H7 (cell line): ENCODE results near the gene ELF2. TPM values are rescaled to one million over a fixed set of nuclear protein-coding genes. Genes with fewer than 3 reads are reported as not detected.
A peak's percentile ranks its signal among the peaks of the same experiment; 100 is the strongest.
"Not testable (repeated sequence)": the region's sequence is repeated elsewhere in the genome, so short reads cannot be mapped to it uniquely, and the experiment has no call there.

Experiments used
- DNase-seq: peaks from one replicate; pipeline ENCODE4 v3.0.0; 2012
- H3K27me3 ChIP-seq: 2 replicates; pipeline ENCODE4 v1.6.0; 2011; ENCODE audit warnings: mild to moderate bottlenecking, low read length; ENCODE audit not compliant: control insufficient read depth, insufficient read depth
- H3K36me3 ChIP-seq: replicated peaks from 2 replicates; pipeline ENCODE4 v1.5.1; 2011; ENCODE audit warnings: low read length; ENCODE audit not compliant: control insufficient read depth, insufficient read depth
- H3K4me3 ChIP-seq: 2 replicates; pipeline ENCODE4 v1.5.1; 2011; ENCODE audit warnings: low read depth, mild to moderate bottlenecking, control low read depth, low read length, moderate library complexity; ENCODE audit not compliant: insufficient read depth
- total RNA-seq: library from RNA; depleted of rRNA; stranded (reverse); fragments of >200 nt; shearing (Covaris generic); gene quantifications from 2 replicates; pipeline ENCODE4 v1.2.3, GENCODE V29; 2014

ELF2 gene
- total RNA-seq, 1 experiment from 2014 or later: 29.9 TPM

- Histone ChIP-seq H3K4me3 (no peak overlapping the region), H3K27me3 (no peaks in the 10 kb centered on the region), H3K36me3 (peaks cover 9% of the 10 kb centered on the region)
- DNase-seq: no peak
These were observed 129.0 kb downstream of the ELF2 start for GRCh38 chr4:139048026-139048425.

GRCh38 chr4:139044291-139044690 lies 132.7 kb downstream of the ELF2 start:
- Histone ChIP-seq H3K27me3 (no peaks in the 10 kb centered on the region), H3K36me3 (peaks cover 11% of the 10 kb centered on the region), H3K4me3 (no peak overlapping the region)
- no peak for DNase-seq

GRCh38 chr4:139042981-139043460 lies 134.0 kb downstream of the ELF2 start:
- Histone ChIP-seq H3K4me3 (no peak overlapping the region), H3K36me3 (peaks cover 11% of the 10 kb centered on the region), H3K27me3 (no peaks in the 10 kb centered on the region)
- no peak for DNase-seq

- peaks cover 5% of the 10 kb centered on the region for H3K36me3 ChIP-seq
- no peaks in the 10 kb centered on the region for H3K27me3 ChIP-seq
- DNase-seq: no peak
- no peak overlapping the region for H3K4me3 ChIP-seq
These were observed 138.1 kb downstream of the ELF2 start for GRCh38 chr4:139038874-139039443.

- no peaks in the 10 kb centered on the region; the same call in none of the 2 replicates for H3K36me3 ChIP-seq
- no peaks in the 10 kb centered on the region for H3K27me3 ChIP-seq
- H3K4me3 ChIP-seq: no peak overlapping the region
- DNase-seq: no peak
These were observed 140.1 kb downstream of the ELF2 start for GRCh38 chr4:139036885-139037284.

- H3K27me3 ChIP-seq: no peaks in the 10 kb centered on the region
- no peaks in the 10 kb centered on the region; the same call in none of the 2 replicates for H3K36me3 ChIP-seq
- H3K4me3 ChIP-seq: no peak overlapping the region
- no peak for DNase-seq
These were observed 141.4 kb downstream of the ELF2 start for GRCh38 chr4:139035650-139036049.

GRCh38 chr4:139030614-139031235 lies 146.3 kb downstream of the ELF2 start:
- no peaks in the 10 kb centered on the region for H3K27me3 ChIP-seq
- H3K4me3 ChIP-seq: no peak overlapping the region
- DNase-seq: peak; percentile 80
- H3K36me3 ChIP-seq: no peaks in the 10 kb centered on the region; the same call in none of the 2 replicates

- DNase-seq, H3K36me3 ChIP-seq, H3K4me3 ChIP-seq, H3K27me3 ChIP-seq: not testable (repeated sequence)
These were observed 147.1 kb downstream of the ELF2 start for GRCh38 chr4:139029866-139030363.

GRCh38 chr4:139028191-139028661 lies 148.8 kb downstream of the ELF2 start:
- DNase-seq: no peak
- Histone ChIP-seq H3K4me3 (no peak overlapping the region), H3K27me3 (no peaks in the 10 kb centered on the region), H3K36me3 (no peaks in the 10 kb centered on the region; the same call in 1 of the 2 replicates)

GRCh38 chr4:139027776-139028175 lies 149.2 kb downstream of the ELF2 start:
- Histone ChIP-seq H3K36me3 (no peaks in the 10 kb centered on the region; the same call in 1 of the 2 replicates), H3K27me3 (no peaks in the 10 kb centered on the region), H3K4me3 (no peak overlapping the region)
- no peak for DNase-seq

- no peak for DNase-seq
- Histone ChIP-seq H3K36me3 (no peaks in the 10 kb centered on the region; the same call in 1 of the 2 replicates), H3K27me3 (no peaks in the 10 kb centered on the region), H3K4me3 (no peak overlapping the region)
These were observed 151.2 kb downstream of the ELF2 start for GRCh38 chr4:139025841-139026240.

GRCh38 chr4:139024686-139025085 lies 152.3 kb downstream of the ELF2 start:
- Histone ChIP-seq H3K4me3 (no peak overlapping the region), H3K36me3 (no peaks in the 10 kb centered on the region; the same call in 1 of the 2 replicates), H3K27me3 (no peaks in the 10 kb centered on the region)
- DNase-seq: no peak

- no peak overlapping the region for H3K4me3 ChIP-seq
- H3K36me3 ChIP-seq: no peaks in the 10 kb centered on the region
- no peaks in the 10 kb centered on the region for H3K27me3 ChIP-seq
- no peak for DNase-seq
These were observed 154.2 kb downstream of the ELF2 start for GRCh38 chr4:139022835-139023234.

GRCh38 chr4:139021071-139021470 lies 155.9 kb downstream of the ELF2 start:
- not testable (repeated sequence) for H3K4me3 ChIP-seq, DNase-seq, H3K36me3 ChIP-seq, H3K27me3 ChIP-seq

GRCh38 chr4:139020384-139020783 lies 156.6 kb downstream of the ELF2 start:
- Histone ChIP-seq H3K36me3 (no peaks in the 10 kb centered on the region), H3K4me3 (no peak overlapping the region), H3K27me3 (no peaks in the 10 kb centered on the region)
- DNase-seq: peak; percentile 69
